HL-60 (cell line): ENCODE measurements around the gene TNKS1BP1.

Experiments
- GABPA ChIP-seq: IDR thresholded peaks from 2 replicates; pipeline ENCODE4 v1.6.1; 2012; ENCODE audit warnings: low read depth
- POLR2AphosphoS5 ChIP-seq: IDR thresholded peaks from 2 replicates; pipeline ENCODE4 v1.6.1; 2012; ENCODE audit warnings: low read depth
- SPI1 ChIP-seq: IDR thresholded peaks from 2 replicates; pipeline ENCODE4 v1.6.1; 2012; ENCODE audit warnings: low read depth, mild to moderate bottlenecking, borderline replicate concordance
- TF ChIP-seq, protein P1 (sequence below): IDR thresholded peaks from one replicate; pipeline ENCODE4 v1.5.1; 2011; ENCODE audit warnings: low read length, control low read depth, inconsistent platforms; ENCODE audit not compliant: insufficient read depth
- TF ChIP-seq, protein P2 (sequence below): IDR thresholded peaks from 2 replicates; pipeline ENCODE4 v1.6.1; 2012; ENCODE audit warnings: low read depth; ENCODE audit not compliant: insufficient replicate concordance

DNA sequence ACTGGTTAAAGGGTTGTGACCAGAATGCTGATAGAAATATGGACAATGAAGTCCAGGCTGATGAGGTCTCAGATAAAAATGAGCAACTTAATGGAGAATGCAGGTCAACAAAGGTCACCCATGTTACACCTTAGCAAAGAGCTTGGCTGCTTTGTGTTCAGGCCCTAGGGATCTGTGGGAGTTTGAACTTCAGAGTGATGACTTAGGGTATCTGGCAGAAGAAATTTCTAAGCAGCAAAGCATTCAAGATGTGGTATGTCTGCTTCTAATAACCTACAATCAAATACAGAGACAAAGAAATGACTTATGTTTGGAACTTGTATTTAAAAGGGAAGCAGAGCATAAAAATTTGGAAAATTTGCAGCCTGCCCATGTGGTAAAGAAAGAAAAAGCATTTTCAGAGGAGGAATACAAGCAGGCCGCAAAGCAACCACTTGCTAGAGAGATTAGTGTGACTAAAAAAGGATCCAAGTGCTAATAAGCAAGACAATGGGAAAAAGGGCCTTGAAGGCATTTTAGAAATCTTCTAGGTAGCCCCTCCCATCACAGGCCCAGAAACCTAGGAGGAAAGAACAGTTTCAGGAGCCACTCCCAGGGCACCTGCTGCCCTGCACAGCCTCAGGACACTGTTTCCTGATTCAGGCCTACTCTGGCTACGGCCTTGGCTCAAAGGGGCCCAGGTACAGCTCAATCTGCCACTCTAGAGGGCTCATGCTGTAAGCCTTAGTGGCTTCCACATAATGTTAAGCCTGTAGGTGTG, 41.3 kb downstream of the TNKS1BP1 start:
- TF ChIP-seq, protein P1, sequence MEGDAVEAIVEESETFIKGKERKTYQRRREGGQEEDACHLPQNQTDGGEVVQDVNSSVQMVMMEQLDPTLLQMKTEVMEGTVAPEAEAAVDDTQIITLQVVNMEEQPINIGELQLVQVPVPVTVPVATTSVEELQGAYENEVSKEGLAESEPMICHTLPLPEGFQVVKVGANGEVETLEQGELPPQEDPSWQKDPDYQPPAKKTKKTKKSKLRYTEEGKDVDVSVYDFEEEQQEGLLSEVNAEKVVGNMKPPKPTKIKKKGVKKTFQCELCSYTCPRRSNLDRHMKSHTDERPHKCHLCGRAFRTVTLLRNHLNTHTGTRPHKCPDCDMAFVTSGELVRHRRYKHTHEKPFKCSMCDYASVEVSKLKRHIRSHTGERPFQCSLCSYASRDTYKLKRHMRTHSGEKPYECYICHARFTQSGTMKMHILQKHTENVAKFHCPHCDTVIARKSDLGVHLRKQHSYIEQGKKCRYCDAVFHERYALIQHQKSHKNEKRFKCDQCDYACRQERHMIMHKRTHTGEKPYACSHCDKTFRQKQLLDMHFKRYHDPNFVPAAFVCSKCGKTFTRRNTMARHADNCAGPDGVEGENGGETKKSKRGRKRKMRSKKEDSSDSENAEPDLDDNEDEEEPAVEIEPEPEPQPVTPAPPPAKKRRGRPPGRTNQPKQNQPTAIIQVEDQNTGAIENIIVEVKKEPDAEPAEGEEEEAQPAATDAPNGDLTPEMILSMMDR, result no peak
- TF ChIP-seq SPI1, result no peak
- no peak for TF ChIP-seq POLR2AphosphoS5
- no peak for TF ChIP-seq GABPA
- TF ChIP-seq, protein P2, sequence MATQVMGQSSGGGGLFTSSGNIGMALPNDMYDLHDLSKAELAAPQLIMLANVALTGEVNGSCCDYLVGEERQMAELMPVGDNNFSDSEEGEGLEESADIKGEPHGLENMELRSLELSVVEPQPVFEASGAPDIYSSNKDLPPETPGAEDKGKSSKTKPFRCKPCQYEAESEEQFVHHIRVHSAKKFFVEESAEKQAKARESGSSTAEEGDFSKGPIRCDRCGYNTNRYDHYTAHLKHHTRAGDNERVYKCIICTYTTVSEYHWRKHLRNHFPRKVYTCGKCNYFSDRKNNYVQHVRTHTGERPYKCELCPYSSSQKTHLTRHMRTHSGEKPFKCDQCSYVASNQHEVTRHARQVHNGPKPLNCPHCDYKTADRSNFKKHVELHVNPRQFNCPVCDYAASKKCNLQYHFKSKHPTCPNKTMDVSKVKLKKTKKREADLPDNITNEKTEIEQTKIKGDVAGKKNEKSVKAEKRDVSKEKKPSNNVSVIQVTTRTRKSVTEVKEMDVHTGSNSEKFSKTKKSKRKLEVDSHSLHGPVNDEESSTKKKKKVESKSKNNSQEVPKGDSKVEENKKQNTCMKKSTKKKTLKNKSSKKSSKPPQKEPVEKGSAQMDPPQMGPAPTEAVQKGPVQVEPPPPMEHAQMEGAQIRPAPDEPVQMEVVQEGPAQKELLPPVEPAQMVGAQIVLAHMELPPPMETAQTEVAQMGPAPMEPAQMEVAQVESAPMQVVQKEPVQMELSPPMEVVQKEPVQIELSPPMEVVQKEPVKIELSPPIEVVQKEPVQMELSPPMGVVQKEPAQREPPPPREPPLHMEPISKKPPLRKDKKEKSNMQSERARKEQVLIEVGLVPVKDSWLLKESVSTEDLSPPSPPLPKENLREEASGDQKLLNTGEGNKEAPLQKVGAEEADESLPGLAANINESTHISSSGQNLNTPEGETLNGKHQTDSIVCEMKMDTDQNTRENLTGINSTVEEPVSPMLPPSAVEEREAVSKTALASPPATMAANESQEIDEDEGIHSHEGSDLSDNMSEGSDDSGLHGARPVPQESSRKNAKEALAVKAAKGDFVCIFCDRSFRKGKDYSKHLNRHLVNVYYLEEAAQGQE, result no peak
